HG03439 (cell line): ENCODE results near the gene ZRSR2.
"Not testable (repeated sequence)": the region's sequence is repeated elsewhere in the genome, so short reads cannot be mapped to it uniquely, and the experiment has no call there.

Experiments
- ATAC-seq: cut with Tn5 transposase; IDR thresholded peaks from one replicate; pipeline ENCODE4 v1.9.1; 2021; ENCODE audit warnings: mild to moderate bottlenecking, moderate library complexity; ENCODE audit not compliant: unreplicated experiment

Gene ZRSR2

DNA sequence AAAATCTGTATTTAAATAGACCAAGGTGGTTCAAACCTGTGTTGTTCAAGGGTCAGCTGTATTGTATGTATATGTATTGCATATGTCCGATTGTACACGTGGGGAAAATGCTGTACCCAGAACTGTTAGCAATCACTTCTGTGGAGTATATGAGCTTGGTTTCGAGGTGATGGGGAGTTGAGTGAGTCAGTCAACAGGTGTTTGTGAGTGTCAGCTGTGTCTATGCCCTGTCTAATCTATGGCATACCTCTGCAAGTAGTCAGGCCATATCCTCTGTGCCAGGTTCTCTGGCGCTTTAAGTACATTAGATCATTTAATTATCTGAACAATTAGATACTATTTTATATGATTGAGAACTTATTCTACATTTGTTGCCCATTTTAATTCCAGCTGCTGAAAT is 7.4 kb downstream of the ZRSR2 start:
- ATAC-seq, result no peak

DNA sequence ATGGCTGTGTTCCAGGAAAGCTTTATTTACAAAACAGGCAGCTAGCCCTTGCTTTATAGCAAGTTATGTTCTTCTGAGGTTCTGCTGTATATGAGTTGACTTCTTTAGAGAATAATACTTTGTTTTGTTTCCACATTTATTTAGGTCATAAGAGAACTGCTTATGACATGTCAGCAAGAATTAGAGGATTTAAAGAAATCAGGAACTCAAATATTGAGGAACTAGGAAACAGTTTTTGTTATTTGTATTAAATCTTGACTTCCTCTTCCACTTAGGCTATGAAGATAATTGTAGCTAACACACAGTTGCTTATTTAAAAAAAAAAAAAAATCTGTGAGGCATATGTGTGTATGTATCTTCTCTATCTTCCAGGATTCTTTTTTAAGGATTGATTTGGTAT is 14.3 kb downstream of the ZRSR2 start:
- ATAC-seq, result no peak

DNA sequence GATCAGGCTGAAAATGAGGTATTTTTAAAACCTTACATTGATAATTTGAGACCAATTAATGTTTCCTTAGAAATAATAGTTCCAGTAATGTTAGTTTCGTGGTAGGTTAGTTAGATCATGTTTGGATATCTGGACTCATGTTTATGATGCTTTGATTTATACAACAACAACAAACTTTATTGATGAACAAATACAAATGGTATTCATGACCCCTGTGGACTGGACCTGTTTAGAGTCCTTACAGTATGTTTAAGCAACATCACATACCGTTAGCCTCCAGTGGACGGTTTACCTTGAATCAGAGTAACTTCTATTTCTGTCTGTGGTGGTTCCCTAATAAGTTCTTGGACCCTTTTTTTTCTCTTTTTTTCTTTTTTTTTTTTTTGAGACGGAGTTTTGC is 18.0 kb downstream of the ZRSR2 start:
- no peak for ATAC-seq

DNA sequence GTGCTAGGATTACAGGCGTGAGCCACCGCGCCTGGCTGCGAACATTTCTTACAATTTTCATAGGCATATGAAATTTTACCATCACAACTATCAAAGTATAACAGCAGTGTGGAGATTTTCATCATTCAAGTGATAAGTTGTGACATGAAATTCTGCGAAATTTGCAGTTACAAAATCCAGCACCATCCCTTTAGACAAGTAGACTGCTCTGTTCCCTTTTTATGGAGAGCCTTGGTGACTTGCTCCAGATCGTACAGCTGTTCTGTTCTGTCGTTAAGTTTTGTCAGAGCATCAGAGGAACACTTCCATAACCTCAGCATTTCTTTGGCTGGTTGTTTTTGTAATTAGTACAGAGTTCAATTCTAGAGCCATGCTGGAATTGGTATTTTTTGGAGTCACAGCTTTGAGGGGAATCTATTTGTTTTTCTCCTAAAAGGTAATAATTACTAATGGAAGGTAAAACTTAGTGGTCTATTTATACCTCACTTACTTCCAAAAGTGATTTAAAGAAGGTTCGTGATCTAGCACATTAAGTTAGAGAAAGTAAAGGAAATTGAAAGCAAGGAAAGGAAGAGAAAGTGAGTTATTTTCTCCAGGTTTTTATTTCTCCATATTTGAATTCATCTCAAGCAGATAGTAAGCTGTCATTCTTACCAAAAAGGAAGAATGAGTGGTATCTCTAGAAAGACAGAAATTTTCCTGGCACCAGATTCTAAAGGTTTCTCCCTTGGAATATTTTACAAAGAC is 22.1 kb downstream of the ZRSR2 start:
- ATAC-seq, result no peak

DNA sequence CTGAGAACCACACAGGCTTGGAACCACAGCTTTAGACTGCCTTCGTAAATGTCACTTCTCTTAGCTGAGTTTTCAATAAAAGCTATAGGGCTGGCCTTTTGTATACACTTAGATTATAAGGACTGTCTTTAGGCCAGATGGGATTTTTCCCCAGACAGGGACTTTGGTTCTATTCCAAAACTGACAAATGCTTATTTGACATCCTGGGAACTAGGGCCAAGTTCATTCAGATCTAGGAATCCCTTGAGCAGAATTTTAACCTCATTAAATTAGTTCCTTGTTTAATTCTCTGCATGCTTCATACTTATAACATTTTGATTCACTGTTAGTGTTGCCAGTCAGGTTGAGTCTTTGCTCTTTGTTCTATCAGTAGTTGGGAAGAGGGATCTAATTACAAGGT is 23.1 kb downstream of the ZRSR2 start:
- no peak for ATAC-seq

DNA sequence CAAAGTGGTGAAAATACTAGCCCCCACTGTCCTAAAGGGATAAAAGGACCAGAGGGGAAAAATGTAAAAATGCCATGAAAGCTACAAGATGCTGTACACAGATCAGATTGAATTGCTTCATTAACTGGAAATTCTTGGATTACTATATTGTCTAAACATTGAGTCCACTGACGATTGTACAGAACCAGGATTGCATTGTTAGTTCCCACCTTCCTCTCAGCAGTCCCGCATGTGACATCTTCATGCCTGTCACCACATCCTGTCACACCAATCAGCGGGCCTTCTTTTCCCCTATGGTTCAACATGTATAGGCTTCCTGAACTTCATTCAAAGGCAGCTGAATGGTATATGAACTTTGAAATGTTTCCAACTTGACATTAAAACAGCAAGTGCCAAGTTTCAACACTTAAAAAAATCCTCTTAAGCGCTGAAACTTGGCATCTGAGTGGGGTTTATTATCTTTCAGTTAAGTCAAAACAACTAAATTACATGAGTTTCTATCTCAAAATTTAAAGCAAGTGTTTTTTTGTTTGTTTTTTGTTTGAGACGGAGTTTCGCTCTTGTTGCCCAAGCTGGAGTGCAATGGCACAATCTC is 24.6 kb downstream of the ZRSR2 start:
- no peak for ATAC-seq

DNA sequence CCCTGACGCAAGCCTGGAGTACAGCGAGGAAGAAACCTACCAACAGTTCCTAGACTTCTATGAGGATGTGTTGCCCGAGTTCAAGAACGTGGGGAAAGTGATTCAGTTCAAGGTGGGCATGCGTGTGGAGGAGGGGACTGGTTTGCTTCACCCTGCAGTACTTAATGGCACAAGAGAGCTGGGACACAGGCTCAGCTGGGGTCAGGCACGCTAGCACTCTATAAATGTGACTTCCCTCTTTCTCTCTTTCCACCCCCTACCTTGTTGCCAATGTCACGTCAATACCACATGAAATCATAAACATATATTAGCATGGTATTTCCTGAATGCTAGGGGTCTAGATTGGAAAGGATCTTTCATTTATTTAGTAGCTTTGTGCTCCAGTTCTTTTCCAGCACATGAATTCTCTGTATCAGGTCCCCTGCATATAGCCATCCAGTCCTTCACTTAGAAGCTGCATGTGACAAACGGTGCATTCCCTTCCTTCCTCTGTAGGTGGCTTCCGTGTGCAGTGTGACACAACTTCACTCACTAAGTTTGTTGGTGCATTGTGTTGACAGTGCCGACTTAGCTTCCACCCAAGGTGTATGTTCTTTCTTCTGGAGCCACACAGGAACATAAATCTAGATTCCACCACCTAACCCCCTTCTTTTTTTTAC is 25.6 kb downstream of the ZRSR2 start:
- no peak for ATAC-seq

DNA sequence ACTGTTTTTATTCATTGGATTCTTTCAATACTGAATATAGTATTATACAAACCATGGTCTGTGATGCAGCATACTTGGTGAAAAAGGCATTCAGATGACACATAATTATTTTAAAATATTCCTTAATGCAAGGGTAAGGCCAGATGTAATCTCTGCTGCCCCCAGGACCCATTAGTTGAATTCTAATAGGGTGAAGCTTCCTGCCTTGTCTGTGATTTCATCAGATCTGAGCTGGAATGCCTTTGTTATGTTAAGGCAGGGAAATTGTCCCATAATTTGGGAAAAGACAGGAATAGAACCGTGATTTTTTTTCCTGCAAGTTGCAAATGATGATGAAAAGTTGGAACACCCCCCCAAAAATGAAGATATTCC is 26.1 kb downstream of the ZRSR2 start:
- no peak for ATAC-seq

DNA sequence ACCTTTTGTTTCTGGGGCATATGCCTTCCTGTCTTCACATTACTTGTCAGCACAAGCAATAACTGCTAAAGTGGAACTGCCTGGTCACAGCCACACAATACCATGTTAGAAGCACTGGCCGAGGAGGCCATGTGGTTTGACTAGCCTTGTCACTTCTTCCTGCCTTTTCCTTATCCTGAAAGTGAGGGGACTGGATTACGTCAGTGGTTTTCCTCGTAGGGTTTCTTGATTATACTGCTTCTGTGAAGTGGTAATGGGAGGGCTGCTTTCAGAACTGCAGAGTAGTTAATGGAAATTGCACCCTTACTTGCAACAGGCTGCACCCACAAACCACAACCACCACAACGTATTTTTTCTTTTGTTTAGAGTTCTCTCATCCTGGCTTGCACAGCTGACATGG is 26.6 kb downstream of the ZRSR2 start:
- no peak for ATAC-seq

DNA sequence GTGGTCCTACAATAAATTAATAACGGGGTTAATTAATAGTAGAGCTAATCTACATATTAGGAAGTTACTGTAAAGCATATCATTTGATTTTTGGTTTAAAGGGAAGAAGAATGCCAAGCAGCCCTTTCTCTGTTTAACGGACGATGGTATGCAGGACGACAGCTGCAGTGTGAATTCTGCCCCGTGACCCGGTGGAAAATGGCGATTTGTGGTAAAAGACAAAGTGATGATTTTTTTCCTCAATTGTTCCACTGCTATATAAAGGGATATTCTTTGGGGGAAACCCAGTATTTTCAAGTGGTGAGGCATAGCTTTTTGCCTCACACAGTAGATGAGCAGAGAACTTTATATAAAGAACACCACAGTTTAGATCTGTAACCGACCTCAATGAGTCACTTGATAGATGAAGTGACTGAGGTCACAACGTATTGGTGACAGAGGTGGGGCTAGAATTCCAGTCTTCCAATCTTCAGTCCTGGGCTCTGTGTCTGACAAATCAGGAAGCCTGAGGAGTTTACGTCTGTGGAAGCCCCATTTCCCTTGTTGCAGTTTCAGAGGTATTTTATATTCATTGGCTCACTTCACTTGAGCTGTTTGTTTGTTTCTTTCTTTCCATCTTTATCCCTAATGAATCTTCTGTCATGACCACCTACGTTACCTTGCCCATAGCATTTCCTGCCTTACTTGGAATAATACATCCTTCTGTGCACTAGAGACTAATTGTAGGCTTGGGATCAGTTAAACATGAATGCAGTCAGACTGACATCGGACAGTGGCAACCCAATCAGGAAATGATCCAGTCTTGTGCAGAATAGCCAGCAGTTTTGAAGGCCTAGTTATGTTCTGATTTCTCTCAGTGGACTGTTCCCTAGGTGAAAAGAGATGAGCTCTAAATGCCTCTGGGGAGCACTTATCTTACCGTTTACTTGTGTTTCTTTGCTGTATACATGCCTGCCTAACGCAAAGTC is 30.1 kb downstream of the ZRSR2 start:
- no peak for ATAC-seq

DNA sequence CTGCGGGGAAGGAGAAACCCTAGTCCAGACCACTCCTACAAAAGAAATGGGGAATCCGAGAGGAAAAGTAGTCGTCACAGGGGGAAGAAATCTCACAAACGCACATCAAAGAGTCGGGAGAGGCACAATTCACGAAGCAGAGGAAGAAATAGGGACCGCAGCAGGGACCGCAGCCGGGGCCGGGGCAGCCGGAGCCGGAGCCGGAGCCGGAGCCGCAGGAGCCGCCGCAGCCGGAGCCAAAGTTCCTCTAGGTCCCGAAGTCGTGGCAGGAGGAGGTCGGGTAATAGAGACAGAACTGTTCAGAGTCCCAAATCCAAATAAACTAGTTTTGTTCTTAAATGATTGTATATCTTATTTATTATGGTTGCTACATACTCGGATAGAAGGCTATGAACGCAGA is 32.6 kb downstream of the ZRSR2 start:
- no peak for ATAC-seq

DNA sequence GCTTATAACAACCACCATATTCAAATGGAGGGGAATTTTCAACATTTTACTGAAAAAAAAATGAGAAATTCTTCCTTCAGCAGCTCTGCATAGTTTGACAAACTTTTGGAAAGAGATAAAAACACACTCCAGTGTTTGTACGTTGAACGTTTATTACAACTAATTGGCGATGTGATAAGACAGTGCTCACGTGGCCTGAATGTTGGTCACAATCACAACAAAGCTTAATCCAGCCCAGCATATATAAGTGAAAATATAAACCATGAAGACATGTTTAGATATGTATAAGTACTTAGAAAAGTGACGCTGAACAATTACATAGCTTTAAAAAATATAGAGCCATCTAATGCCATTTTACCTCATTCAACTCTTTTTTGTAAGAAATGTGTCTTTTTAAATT is 35.7 kb downstream of the ZRSR2 start:
- ATAC-seq, result no peak

DNA sequence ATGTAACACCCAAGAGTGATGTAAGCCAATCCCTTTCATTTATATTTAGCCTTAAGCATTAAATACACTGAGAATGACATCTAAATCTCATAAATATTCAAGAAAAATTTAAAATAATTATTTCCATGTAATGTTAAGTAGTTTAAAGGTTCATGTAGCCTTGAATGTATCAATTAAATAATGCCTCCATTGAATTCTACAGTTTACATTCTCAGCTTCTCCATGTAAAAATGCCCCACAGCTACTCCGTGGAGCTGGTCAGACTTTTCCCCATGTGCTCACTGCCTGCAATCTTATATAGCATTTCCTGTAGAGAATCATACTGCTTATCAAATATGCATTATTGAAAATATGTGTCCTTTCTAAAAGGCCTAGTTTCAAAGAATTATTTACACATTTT is 38.9 kb downstream of the ZRSR2 start:
- ATAC-seq, result no peak

DNA sequence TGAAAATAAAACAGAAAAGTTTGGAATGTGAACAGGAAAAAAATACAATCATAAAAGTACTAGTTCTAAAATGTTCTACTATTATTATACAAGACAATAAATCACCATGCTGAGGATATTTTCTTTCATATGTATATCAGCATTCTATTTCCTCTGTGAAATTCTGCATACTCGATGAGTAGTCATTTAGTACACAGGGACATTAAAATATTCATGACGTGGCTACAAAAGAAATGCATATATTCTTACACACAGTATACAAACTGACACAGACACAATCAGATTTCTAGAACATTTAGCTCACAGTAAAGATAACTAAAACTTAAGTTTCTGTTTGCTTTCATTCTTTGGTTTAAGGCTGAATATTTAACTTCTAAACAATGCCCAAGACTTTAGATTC is 41.1 kb downstream of the ZRSR2 start:
- not testable (repeated sequence) for ATAC-seq

DNA sequence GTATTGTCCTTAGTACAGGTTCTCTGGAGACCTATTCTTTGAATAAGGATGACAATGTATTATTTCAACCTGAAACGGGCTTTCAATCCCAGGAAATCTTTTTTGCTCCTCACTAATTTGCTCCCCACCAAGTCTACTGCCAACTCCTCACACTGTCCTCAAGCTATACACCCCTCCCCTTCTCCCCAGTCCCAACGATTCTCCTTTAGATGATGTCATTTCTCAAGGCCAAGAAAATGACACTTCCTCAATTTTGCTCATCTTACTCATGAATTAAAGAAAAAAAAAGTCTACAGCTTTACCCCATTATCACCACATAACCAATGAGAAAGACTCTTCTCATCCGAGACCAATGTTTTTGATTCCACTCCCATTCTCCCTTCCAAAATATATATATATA is 43.8 kb downstream of the ZRSR2 start:
- no peak for ATAC-seq

DNA sequence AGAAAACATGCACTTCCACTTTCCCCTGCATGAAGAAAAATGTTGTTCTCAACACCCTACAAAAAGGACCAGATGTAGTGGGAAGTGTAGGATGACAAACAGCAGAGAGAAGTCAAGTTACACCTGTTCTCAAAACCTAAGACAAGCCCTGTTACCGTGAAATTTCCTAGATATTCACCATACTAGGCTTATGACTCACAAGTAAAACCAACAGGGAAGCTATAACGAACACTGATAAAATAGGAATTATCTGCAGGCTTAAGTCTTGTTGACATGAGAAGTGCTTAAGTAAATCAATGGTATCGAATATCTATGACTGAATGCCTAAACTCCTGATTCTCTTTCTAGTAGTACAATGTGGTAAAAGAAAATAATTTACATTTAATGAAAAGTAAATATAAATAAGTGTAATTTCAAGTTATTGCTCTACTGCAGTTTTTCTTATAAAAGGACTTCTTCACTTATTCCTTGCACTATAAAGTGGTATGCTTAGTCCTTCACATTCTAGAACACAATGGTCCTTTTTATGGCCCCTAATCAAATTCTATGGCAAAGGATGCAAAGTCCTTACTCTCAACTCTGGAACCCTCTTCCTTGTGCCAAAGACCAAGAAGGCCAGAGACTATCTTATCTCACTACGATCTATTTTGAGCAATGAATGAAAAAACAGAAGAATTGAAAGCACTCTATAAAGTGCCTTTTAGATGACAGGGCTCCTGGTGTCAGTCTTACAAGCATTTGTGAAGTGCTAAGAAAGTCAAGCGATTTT is 44.7 kb downstream of the ZRSR2 start:
- no peak for ATAC-seq

DNA sequence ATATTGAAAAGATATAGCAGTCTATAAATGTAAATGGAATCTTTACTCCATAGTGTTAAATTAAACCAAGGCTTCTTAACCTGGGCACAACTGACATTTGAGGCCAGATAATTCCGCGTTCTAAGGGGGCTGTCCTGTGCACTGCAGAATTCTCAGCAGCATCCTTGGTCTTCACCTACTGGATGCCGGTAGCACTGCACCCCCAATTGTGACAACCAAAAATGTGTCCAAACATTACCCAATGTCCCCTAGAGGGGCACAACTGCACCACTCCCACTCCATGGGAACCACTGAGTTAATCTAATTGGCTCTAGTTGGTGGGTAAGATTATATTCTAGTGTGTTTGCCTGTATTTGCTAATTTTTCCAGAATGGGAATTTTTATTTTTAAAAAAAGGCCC is 47.7 kb downstream of the ZRSR2 start:
- no peak for ATAC-seq

DNA sequence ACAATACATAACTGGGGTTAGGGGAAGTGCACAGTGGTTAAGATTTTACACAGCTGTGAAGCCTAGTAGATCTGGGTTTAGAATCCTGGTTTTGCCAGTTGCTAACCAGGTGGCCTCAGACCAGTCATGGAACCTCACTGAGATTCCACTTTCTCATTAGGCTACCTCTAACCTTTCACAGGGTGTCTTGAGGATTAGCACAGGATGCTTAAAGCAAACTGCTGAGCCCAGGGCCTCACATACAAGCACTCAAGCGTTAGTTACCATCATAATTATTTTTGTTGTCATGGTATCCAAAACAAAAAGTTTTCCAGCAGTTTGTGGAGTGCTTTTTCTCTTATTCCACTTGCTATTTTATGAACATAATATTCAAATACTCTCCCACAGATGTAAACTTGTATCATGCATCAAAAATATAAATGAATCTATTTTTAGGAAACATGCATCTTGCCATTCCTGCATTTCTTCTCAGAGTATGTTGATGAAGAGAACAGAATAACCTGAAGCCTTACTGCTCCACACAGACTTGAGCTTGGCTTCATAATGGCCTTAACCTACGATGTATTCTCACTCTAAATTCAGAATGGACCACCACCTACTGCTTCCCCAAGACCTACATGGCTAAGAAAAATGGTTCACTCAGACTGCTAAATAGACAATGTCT is 51.7 kb downstream of the ZRSR2 start:
- no peak for ATAC-seq

DNA sequence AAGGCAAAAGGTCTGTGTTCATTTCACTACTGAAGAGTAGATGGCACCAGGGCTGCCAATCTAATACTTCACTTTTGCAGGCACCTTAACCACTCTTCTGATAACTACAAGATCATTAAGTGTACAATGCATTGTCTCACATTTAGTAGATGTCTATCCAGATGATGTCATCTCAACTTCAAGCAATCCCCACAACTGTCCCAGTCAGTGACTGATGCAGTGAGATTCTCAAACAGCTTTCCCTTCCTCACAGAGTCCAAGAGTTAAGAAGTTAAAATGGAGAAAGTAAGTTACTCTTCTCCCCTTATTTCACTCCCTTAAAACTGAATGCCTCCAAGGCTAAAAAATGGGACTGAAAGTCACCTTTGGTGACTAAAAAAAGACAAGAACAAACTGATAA is 53.7 kb downstream of the ZRSR2 start:
- no peak for ATAC-seq

DNA sequence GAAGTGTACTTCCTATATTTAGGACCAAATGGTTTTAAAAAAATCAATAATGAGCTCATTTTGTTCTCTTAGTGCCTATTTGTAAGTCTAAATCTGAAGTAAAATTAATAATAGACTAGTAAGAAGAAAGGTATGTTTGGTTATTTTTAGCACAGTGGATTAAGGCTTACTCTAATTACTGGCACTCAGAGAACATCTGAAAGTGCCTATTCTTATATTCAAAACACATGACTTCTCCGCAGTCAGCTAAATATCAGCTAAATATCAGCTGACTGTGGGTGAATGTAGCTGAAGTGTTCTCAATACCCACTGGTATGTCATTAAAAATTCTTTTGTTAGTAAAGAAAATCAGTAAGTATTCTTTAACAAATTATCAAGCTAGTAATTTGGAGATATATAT is 58.3 kb downstream of the ZRSR2 start:
- ATAC-seq, result no peak
